PC-3 (cell line): ENCODE results near the gene ACTMAP. TPM values are rescaled to one million over a fixed set of nuclear protein-coding genes. Genes with fewer than 3 reads are reported as not detected.

Experiments
- ATAC-seq: fragments of 200-7000 bp; cut with Tn5 transposase; 2 replicates; pipeline ENCODE4 v1.9.1; 2020; ENCODE audit warnings: mild to moderate bottlenecking, moderate library complexity
- BruUV-seq: library from RNA; stranded (reverse); fragments of 400-500 nt; replicated peaks from 2 replicates; lab custom pipeline; 2021; lab: Mats Ljungman, UMichigan
- CTCF ChIA-PET: fragments of 300-600 bp; sonication (Branson Sonifier 250); formaldehyde crosslinking; loops from one replicate; lab custom pipeline; 2022; ENCODE audit warnings: antibody characterized with exemption; lab: Charles Lee
- POLR2A ChIA-PET: fragments of 300-600 bp; sonication (Branson Sonifier 250); formaldehyde crosslinking; loops from one replicate; lab custom pipeline; 2022; ENCODE audit warnings: antibody characterized with exemption; ENCODE audit not compliant: unreplicated experiment; lab: Charles Lee
- DNase-seq: peaks from one replicate; pipeline ENCODE4 v3.0.0-alpha.2; 2015
- H2AFZ ChIP-seq: fragments of 300-600 bp; sonication (generic); 2 replicates; pipeline ENCODE4 v1.6.0; 2016; ENCODE audit warnings: antibody characterized with exemption, low read length
- H3F3A ChIP-seq: fragments of 300-600 bp; sonication (generic); one replicate; pipeline ENCODE4 v1.6.0; 2017; ENCODE audit warnings: antibody characterized with exemption, low read length, control low read depth, mild to moderate bottlenecking; ENCODE audit not compliant: unreplicated experiment
- H3K27ac ChIP-seq: fragments of 300-600 bp; sonication (generic); 2 replicates; pipeline ENCODE4 v1.5.1; 2016; ENCODE audit warnings: mild to moderate bottlenecking, low read length
- H3K27me3 ChIP-seq: fragments of 300-600 bp; sonication (generic); 2 replicates; pipeline ENCODE4 v1.6.1; 2016; ENCODE audit warnings: low read length, mixed read lengths
- H3K36me3 ChIP-seq: fragments of 300-600 bp; sonication (generic); 2 replicates; pipeline ENCODE4 v1.6.1; 2016; ENCODE audit warnings: low read depth, mixed run types, low read length, mixed read lengths
- H3K4me1 ChIP-seq: fragments of 300-600 bp; sonication (generic); 2 replicates; pipeline ENCODE4 v1.5.1; 2016; ENCODE audit warnings: low read length; ENCODE audit not compliant: insufficient read depth
- H3K4me2 ChIP-seq: fragments of 300-600 bp; sonication (generic); 2 replicates; pipeline ENCODE4 v1.6.0; 2016; ENCODE audit warnings: low read length
- H3K4me3 ChIP-seq: fragments of 300-600 bp; sonication (generic); 2 replicates; pipeline ENCODE4 v1.5.1; 2016; ENCODE audit warnings: mild to moderate bottlenecking, low read length, mixed read lengths
- H3K79me2 ChIP-seq: fragments of 300-600 bp; sonication (generic); 2 replicates; pipeline ENCODE4 v1.6.1; 2017; ENCODE audit warnings: low read length, mixed read lengths
- H3K9ac ChIP-seq: fragments of 300-600 bp; sonication (generic); 2 replicates; pipeline ENCODE4 v1.6.0; 2016; ENCODE audit warnings: mild to moderate bottlenecking, low read length
- H3K9me2 ChIP-seq: fragments of 300-600 bp; sonication (generic); replicated peaks from 2 replicates; pipeline ENCODE4 v1.6.1; 2016; ENCODE audit warnings: mixed run types, low read length, mixed read lengths
- H3K9me3 ChIP-seq: fragments of 300-600 bp; sonication (generic); 2 replicates; pipeline ENCODE4 v1.6.1; 2016; ENCODE audit warnings: low read length, mixed read lengths
- H4K20me1 ChIP-seq: fragments of 300-600 bp; sonication (generic); 2 replicates; pipeline ENCODE4 v1.6.1; 2016; ENCODE audit warnings: low read length, mixed read lengths
- CTCF ChIP-seq: fragments of 300-600 bp; sonication (generic); conservative IDR thresholded peaks from 2 replicates; pipeline ENCODE4 v1.5.1; 2017; ENCODE audit warnings: antibody characterized with exemption, low read depth, mild to moderate bottlenecking, low read length
- EZH2 ChIP-seq: fragments of 300-600 bp; sonication (generic); IDR thresholded peaks from one replicate; pipeline ENCODE4 v1.6.1; 2017; ENCODE audit warnings: antibody characterized with exemption, mild to moderate bottlenecking, low read length; ENCODE audit not compliant: unreplicated experiment
- EZH2phosphoT487 ChIP-seq: fragments of 300-600 bp; sonication (generic); IDR thresholded peaks from 2 replicates; pipeline ENCODE4 v1.6.1; 2018; ENCODE audit warnings: mild to moderate bottlenecking, antibody characterized with exemption, low read length, borderline replicate concordance
- intact Hi-C: fragments of 100-400 bp; cut with micrococcal nuclease; formaldehyde crosslinking; loops from 2 replicates; pipeline ENCODE4 v1.9.0; 2023
- total RNA-seq: library from RNA; depleted of rRNA; stranded (reverse); fragments of >200 nt; gene quantifications from 2 replicates; pipeline ENCODE4 v1.2.3, GENCODE V29; 2014

ACTMAP gene
- total RNA-seq, 1 experiment from 2014 or later = 0.40 TPM

GRCh38 chr19:40744554-40745401, 5.5 kb downstream of the ACTMAP start:
- no peak overlapping the region for H2AFZ ChIP-seq
- H3K9ac ChIP-seq = no peak overlapping the region
- H3K9me3 ChIP-seq = no peaks in the 10 kb centered on the region
- ChIA-PET POLR2A (no interaction called here), CTCF (no interaction called here)
- H3K4me3 ChIP-seq = no peak overlapping the region
- DNase-seq (no peak), ATAC-seq (no peak)
- no peaks in the 10 kb centered on the region for H3K27me3 ChIP-seq
- no TSS peak for BruUV-seq
- no peaks in the 10 kb centered on the region for H3K36me3 ChIP-seq
- TF ChIP-seq CTCF (no peak), EZH2phosphoT487 (no peak), EZH2 (no peak)
- intact Hi-C loops = no loop called here
- peaks cover 6% of the 10 kb centered on the region for H3K4me1 ChIP-seq
- H3K27ac ChIP-seq = no peak overlapping the region
- H3K4me2 ChIP-seq = no peak overlapping the region
- H3K79me2 ChIP-seq = no peaks in the 10 kb centered on the region
- H3F3A ChIP-seq = no peaks in the 10 kb centered on the region
- H3K9me2 ChIP-seq = no peaks in the 10 kb centered on the region
- no peaks in the 10 kb centered on the region for H4K20me1 ChIP-seq

GRCh38 chr19:40743926-40744325, 6.4 kb downstream of the ACTMAP start:
- DNase-seq (no peak), ATAC-seq (no peak)
- Histone ChIP-seq H3K9me3 (no peaks in the 10 kb centered on the region), H4K20me1 (no peaks in the 10 kb centered on the region), H3F3A (no peaks in the 10 kb centered on the region), H3K4me3 (no peak overlapping the region), H3K4me1 (no peaks in the 10 kb centered on the region), H3K9me2 (no peaks in the 10 kb centered on the region), H3K9ac (no peak overlapping the region), H3K4me2 (no peak overlapping the region), H3K27me3 (no peaks in the 10 kb centered on the region), H3K36me3 (no peaks in the 10 kb centered on the region), H2AFZ (no peak overlapping the region), H3K27ac (no peak overlapping the region), H3K79me2 (no peaks in the 10 kb centered on the region)
- BruUV-seq = no TSS peak
- no peak for TF ChIP-seq EZH2
- no peak for TF ChIP-seq EZH2phosphoT487
- no peak for TF ChIP-seq CTCF
- POLR2A ChIA-PET = no interaction called here
- CTCF ChIA-PET = no interaction called here
- intact Hi-C loops = no loop called here

- POLR2A ChIA-PET = no interaction called here
- Histone ChIP-seq H3K36me3 (no peaks in the 10 kb centered on the region), H3K4me3 (no peak overlapping the region), H3K9me2 (no peaks in the 10 kb centered on the region), H4K20me1 (no peaks in the 10 kb centered on the region), H3K9ac (no peak overlapping the region), H3F3A (no peaks in the 10 kb centered on the region), H3K27me3 (no peaks in the 10 kb centered on the region), H3K27ac (no peak overlapping the region), H3K4me1 (no peaks in the 10 kb centered on the region), H3K79me2 (no peaks in the 10 kb centered on the region), H3K4me2 (no peak overlapping the region), H2AFZ (no peak overlapping the region), H3K9me3 (no peaks in the 10 kb centered on the region)
- BruUV-seq = no TSS peak
- intact Hi-C loops = no loop called here
- DNase-seq (no peak), ATAC-seq (no peak)
- TF ChIP-seq EZH2phosphoT487 (no peak), CTCF (no peak), EZH2 (no peak)
- CTCF ChIA-PET = no interaction called here
These were observed 7.4 kb downstream of the ACTMAP start for GRCh38 chr19:40742886-40743285.
